DND-41 (cell line): ENCODE data around the gene FSHR.

Experiments
- EZH2 ChIP-seq: IDR thresholded peaks from 3 replicates; pipeline ENCODE4 v1.6.1; 2012; ENCODE audit warnings: borderline replicate concordance, low read depth, mild to moderate bottlenecking, moderate library complexity, low read length, inconsistent platforms; ENCODE audit not compliant: severe bottlenecking
- TF ChIP-seq, protein P1 (sequence below): IDR thresholded peaks from 2 replicates; pipeline ENCODE4 v1.5.1; 2012; ENCODE audit warnings: borderline replicate concordance, low read length, moderate library complexity, mild to moderate bottlenecking; ENCODE audit not compliant: poor library complexity, severe bottlenecking; ENCODE audit errors: extremely low read depth

DNA sequence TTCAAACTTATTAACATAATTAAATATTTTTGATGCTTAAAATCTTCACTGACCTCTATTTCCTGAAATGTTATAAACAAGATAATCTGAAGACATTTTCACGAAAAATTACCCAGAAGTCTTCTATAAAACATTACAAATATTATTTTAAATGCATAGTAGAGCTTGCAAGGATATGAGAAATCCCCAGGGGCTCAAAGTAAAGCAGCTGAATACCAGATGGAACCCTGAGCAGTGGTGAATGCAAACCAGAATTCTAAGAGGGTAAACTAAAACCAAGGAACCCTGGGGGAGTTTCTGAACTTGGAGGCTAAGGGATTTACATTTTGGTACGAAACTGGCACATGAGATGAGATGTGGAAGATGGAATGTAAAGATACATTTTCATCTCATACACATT, 83.6 kb downstream of the FSHR start:
- TF ChIP-seq, protein P1, sequence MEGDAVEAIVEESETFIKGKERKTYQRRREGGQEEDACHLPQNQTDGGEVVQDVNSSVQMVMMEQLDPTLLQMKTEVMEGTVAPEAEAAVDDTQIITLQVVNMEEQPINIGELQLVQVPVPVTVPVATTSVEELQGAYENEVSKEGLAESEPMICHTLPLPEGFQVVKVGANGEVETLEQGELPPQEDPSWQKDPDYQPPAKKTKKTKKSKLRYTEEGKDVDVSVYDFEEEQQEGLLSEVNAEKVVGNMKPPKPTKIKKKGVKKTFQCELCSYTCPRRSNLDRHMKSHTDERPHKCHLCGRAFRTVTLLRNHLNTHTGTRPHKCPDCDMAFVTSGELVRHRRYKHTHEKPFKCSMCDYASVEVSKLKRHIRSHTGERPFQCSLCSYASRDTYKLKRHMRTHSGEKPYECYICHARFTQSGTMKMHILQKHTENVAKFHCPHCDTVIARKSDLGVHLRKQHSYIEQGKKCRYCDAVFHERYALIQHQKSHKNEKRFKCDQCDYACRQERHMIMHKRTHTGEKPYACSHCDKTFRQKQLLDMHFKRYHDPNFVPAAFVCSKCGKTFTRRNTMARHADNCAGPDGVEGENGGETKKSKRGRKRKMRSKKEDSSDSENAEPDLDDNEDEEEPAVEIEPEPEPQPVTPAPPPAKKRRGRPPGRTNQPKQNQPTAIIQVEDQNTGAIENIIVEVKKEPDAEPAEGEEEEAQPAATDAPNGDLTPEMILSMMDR = no peak
- no peak for TF ChIP-seq EZH2
